ENCODE measurements around the gene ZNF516.

Gene ZNF516

GRCh38 chr18:76419811-76420210 lies 75.2 kb downstream of the ZNF516 start:
- no peak for DNase-seq (ENCODE audit: low spot score)

- no peak for DNase-seq (ENCODE audit: low spot score)
Observed at GRCh38 chr18:76416911-76417310, 78.1 kb downstream of the ZNF516 start.

- no peak for DNase-seq (ENCODE audit: low spot score)
Observed at GRCh38 chr18:76414936-76415621, 80.0 kb downstream of the ZNF516 start.

- no peak for DNase-seq (ENCODE audit: low spot score)
Observed at GRCh38 chr18:76412818-76413565, 82.0 kb downstream of the ZNF516 start.

- DNase-seq (ENCODE audit: low spot score) = no peak
Observed at GRCh38 chr18:76412010-76412817, 82.8 kb downstream of the ZNF516 start.

- DNase-seq (ENCODE audit: low spot score) = no peak
Observed at GRCh38 chr18:76410660-76411417, 84.2 kb downstream of the ZNF516 start.

- DNase-seq (ENCODE audit: low spot score) = no peak
Observed at GRCh38 chr18:76410033-76410432, 85.0 kb downstream of the ZNF516 start.

- no peak for DNase-seq (ENCODE audit: low spot score)
Observed at GRCh38 chr18:76408480-76409067, 86.5 kb downstream of the ZNF516 start.

- no peak for DNase-seq (ENCODE audit: low spot score)
Observed at GRCh38 chr18:76407681-76408080, 87.4 kb downstream of the ZNF516 start.

- no peak for DNase-seq (ENCODE audit: low spot score)
Observed at GRCh38 chr18:76406791-76407190, 88.3 kb downstream of the ZNF516 start.

GRCh38 chr18:76405681-76406356 lies 89.2 kb downstream of the ZNF516 start:
- peak; percentile 50 for DNase-seq (ENCODE audit: low spot score)

- DNase-seq (ENCODE audit: low spot score) = no peak
Observed at GRCh38 chr18:76405280-76405679, 89.8 kb downstream of the ZNF516 start.

GRCh38 chr18:76404345-76404831 lies 90.7 kb downstream of the ZNF516 start:
- DNase-seq (ENCODE audit: low spot score) = no peak

- no peak for DNase-seq (ENCODE audit: low spot score)
Observed at GRCh38 chr18:76402026-76402990, 92.7 kb downstream of the ZNF516 start.

GRCh38 chr18:76401498-76401897 lies 93.5 kb downstream of the ZNF516 start:
- no peak for DNase-seq (ENCODE audit: low spot score)

GRCh38 chr18:76399613-76400391 lies 95.2 kb downstream of the ZNF516 start:
- no peak for DNase-seq (ENCODE audit: low spot score)

GRCh38 chr18:76398896-76399612 lies 96.0 kb downstream of the ZNF516 start:
- DNase-seq (ENCODE audit: low spot score) = peak; percentile 94

- no peak for DNase-seq (ENCODE audit: low spot score)
Observed at GRCh38 chr18:76398295-76398694, 96.7 kb downstream of the ZNF516 start.

Measured in HuH-7.5 (cell line).